Stimulated activated CD8-positive, alpha-beta memory T cell treated with anti-CD3 and anti-CD28 coated beads, Interleukin-15, amount 100 ng/mL, for 48 hours (primary cell): ENCODE measurements around the gene STRIP2.
"Not testable (repeated sequence)": the region's sequence is repeated elsewhere in the genome, so short reads cannot be mapped to it uniquely, and the experiment has no call there.

Source experiments
- DNase-seq, 2 donors: peaks; one replicate each; pipeline ENCODE4 v3.0.0-alpha.2; 2020; ENCODE audit warnings: low read depth in 2 of 2

Gene STRIP2

DNA sequence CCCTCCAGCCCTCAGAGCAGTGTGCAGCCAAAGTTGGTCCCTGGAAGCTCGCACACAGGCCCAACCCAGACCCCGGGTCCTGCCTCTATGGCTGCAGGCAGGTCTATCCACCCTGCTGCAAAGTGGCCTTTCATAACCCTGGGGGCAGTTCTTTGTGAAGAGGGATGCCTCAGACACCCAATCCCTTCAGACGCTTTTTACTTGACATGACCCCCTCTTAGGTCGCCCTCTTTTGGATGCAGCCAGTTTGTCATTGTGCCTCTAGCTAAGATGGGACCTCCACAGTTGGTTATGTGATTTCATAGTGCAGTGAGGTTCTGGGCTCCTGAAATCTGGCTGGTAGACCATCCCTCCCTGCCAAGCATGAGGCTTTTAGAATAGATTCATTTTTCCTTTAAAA lies 95.4 kb downstream of the STRIP2 start:
- DNase-seq: no peak

DNA sequence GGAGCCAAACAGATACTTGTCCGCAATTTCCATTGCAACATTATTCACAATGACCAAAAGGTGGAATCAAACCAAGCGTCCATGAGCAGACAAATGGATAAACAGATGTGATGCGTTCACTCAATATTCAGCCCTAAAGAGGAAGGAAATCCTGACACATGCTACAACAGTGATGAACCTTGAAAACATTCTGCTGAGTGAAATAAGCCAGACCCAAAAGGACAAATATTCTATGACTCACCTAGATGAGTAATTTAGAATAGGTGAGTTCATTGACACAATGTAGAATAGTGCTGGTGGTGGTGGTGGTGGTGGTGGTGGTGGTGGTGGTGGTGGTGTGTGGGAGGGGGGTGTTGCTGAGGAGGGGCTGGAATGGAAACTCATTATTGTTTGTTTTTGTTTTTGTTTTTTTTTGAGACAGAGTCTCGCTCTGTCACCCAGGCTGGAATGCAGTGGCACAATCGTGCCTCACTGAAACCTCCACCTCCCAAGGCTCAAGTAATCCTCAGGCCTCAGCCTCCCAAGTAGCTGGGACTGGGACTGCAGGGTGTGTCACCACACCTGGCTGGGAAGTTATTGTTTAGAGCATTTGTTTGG lies 96.7 kb downstream of the STRIP2 start:
- peak; percentile 29 to 55 for DNase-seq

DNA sequence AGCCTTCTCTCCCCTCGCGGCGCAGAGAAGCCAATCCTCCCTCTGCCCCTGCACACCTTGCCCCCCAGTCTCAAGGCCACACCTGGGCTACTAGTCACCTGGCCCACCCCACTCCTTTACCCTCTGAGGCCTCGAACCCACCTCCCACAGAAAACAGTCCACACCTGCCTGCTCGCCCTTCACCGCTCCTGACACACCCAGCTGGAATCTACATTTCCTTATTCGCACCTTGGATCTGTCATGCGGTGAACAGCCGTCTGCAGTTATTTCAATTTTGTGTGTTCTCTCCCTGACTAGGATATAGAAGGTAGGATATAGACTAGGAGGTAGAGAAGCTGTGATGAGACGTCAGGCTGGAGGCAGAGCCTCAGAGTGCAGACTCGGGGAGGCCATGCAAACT lies 97.5 kb downstream of the STRIP2 start:
- DNase-seq: no peak

DNA sequence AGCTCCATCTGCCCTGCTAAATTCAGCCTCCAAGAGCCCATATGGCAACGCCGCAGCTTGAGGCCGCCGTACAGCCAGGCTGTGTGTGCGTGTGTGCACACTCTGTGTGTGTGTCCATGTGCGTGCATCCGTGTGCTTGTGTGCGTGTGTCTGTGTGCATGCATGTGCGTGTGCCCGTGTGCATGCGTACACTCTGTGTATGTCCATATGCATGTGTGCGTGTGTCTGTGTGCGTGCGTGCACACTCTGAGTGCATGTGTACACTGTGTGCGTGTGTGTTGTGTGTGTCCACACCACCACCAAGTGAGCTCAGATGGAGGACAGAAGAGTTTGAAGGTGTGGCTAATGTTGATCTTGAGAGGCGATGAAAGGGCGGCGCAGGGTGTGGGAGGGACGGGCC lies 98.1 kb downstream of the STRIP2 start:
- DNase-seq: no peak

DNA sequence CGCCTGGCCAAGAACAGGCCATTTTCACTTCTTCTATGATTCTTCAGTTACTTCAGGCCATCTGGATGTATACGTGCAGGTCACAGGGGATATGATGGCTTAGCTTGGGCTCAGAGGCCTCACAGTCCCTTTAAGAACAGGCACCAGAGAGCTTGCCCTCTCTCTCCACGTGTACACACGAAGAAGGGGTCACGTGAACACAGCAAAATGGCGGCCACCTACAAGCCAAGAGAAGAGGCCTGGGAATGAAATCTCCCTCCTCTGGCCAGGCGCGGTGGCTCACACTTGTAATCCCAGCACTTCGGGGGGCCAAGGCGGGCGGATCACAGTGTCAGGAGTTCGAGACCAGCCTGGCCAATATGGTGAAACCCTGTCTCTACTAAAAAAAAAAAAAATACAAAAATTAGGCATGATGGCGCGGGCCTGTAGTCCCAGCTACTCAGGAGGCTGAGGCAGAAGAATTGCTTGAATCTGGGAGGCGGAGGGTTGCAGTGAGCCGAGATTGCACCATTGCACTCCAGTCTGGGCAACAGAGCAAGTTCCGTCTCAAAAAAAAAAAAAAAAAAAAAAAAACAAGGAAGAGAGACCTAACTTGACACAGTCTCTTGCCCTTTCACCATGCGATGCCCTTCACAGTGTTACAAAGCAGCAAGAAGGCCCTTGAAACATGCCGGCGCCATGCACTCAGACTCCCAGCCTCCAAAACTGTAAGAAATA lies 100.5 kb downstream of the STRIP2 start:
- not testable (repeated sequence) for DNase-seq

DNA sequence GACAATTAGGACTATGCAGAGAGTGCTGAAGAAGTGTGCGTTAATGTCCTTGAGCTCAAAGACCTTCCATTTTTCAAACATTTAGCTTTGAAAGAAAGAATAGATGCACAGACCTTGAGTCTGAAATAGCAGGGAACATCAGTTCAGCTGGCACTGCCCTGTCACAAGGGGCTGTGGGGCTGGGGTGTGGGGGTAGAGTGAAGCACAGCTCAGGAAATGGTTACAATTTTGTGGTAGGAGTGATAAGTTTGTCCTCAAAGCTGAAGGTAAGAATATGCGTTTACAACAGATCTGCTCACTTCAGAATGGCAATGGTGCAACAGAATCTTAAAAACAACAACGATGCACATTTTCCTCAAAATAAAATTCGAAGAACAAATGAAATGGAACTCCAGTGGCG lies 101.7 kb downstream of the STRIP2 start:
- DNase-seq: peak; percentile 16 to 31

DNA sequence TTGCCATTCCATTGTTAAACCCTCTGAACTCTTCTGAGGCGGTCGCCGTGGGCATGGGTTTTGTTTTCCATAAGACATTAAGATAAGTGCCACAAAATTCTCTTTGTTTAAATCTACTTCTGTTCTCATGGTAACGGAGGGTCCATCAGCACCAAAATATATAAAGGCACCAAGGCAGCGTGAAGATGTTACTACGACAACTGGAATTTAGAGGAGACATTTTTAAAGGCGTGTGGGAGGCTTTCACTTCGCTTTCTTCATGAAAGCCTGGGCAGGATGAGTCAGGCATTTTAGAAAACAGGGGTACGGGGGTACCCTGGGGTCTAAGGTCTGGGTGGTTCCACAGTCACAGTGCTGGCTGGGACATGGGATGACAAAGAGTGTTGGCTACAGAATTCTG lies 102.1 kb downstream of the STRIP2 start:
- no peak for DNase-seq
